NCI-H748 (cell line): ENCODE measurements around the gene RSPH6A.
"Not testable (repeated sequence)": the region's sequence is repeated elsewhere in the genome, so short reads cannot be mapped to it uniquely, and the experiment has no call there.

Experiments
- DNase-seq: peaks from one replicate; lab custom pipeline; 2025; ENCODE audit not compliant: unreplicated experiment; lab: John Stamatoyannopoulos, UW

RSPH6A gene

GRCh38 chr19:45767410-45767880, 47.7 kb downstream of the RSPH6A start:
- peak; percentile 60 for DNase-seq

GRCh38 chr19:45766869-45767346, 48.2 kb downstream of the RSPH6A start:
- no peak for DNase-seq

- no peak for DNase-seq
Measured at GRCh38 chr19:45766296-45766868, 48.7 kb downstream of the RSPH6A start.

GRCh38 chr19:45765702-45766295, 49.3 kb downstream of the RSPH6A start:
- no peak for DNase-seq

GRCh38 chr19:45764945-45765701, 50.0 kb downstream of the RSPH6A start:
- DNase-seq, result no peak

- no peak for DNase-seq
Measured at GRCh38 chr19:45764475-45764874, 50.6 kb downstream of the RSPH6A start.

- no peak for DNase-seq
Measured at GRCh38 chr19:45763691-45764294, 51.3 kb downstream of the RSPH6A start.

GRCh38 chr19:45762870-45763631, 52.1 kb downstream of the RSPH6A start:
- DNase-seq, result no peak

GRCh38 chr19:45761714-45762113, 53.4 kb downstream of the RSPH6A start:
- no peak for DNase-seq

- DNase-seq, result no peak
Measured at GRCh38 chr19:45758921-45759320, 56.2 kb downstream of the RSPH6A start.

- no peak for DNase-seq
Measured at GRCh38 chr19:45757695-45758094, 57.4 kb downstream of the RSPH6A start.

- no peak for DNase-seq
Measured at GRCh38 chr19:45754323-45754722, 60.8 kb downstream of the RSPH6A start.

- DNase-seq, result no peak
Measured at GRCh38 chr19:45753548-45753947, 61.6 kb downstream of the RSPH6A start.

- no peak for DNase-seq
Measured at GRCh38 chr19:45752639-45753038, 62.5 kb downstream of the RSPH6A start.

- not testable (repeated sequence) for DNase-seq
Measured at GRCh38 chr19:45751483-45751882, 63.6 kb downstream of the RSPH6A start.

- DNase-seq, result no peak
Measured at GRCh38 chr19:45747513-45747912, 67.6 kb downstream of the RSPH6A start.

GRCh38 chr19:45746866-45747265, 68.2 kb downstream of the RSPH6A start:
- DNase-seq, result no peak
